ENCODE data around the gene CSPG4. TPM values are rescaled to one million over a fixed set of nuclear protein-coding genes. Genes with fewer than 3 reads are reported as not detected.

The CSPG4 gene
- total and polyA plus RNA-seq, 2 donors (not counting 3 experiments of a cell fraction or from before 2014, with no cell fraction given) = not detected

GRCh38 chr15:75669879-75670212, 42.8 kb downstream of the CSPG4 start:
- Histone ChIP-seq H3K79me2 (ENCODE audit: control insufficient read depth, insufficient read depth, low read length) (no peaks in the 10 kb centered on the region), H3K9me1 (replicated peaks; ENCODE audit: control insufficient read depth, extremely low read depth, insufficient read depth, low read length) (no peaks in the 10 kb centered on the region), H3K4me1 (ENCODE audit: control insufficient read depth, extremely low read depth, insufficient read depth, low read length) (peaks cover 10% of the 10 kb centered on the region), H2AFZ (ENCODE audit: low read depth, low read length) (no peak overlapping the region), H3K4me3 (replicated peaks in 1 of 3; ENCODE audit: insufficient read depth in 1 of 3, low read depth in 1 of 3, low read length in 3 of 3) (no peak overlapping the region), H3K9me3 (replicated peaks; ENCODE audit: control insufficient read depth, insufficient read depth, low read length) (no peaks in the 10 kb centered on the region), H3K4me2 (ENCODE audit: insufficient read depth, low read length) (no peak overlapping the region), H3K27ac (ENCODE audit: insufficient read depth, low read depth, low read length) (no peak overlapping the region), H3K27me3 (ENCODE audit: control insufficient read depth in 2 of 2, insufficient read depth in 2 of 2, low read length in 2 of 2) (no peaks in the 10 kb centered on the region), H3K9ac (replicated peaks; ENCODE audit: extremely low read depth, insufficient read depth, low read length) (no peak overlapping the region), H3K36me3 (ENCODE audit: control insufficient read depth in 2 of 2, extremely low read depth in 1 of 2, insufficient read depth in 2 of 2, low read length in 2 of 2) (no peaks in the 10 kb centered on the region), H4K20me1 (replicated peaks; ENCODE audit: control insufficient read depth, extremely low read depth, insufficient read depth, low read length) (no peaks in the 10 kb centered on the region)
- BruUV-seq (replicated peaks) = no TSS peak
- FAIRE-seq (no peak), DNase-seq (ENCODE audit: low read depth, low spot score) (no peak)
- dilution Hi-C loops (cut with MboI; ENCODE audit: extremely low pct_ligation_motif_present, low sequenced_read_pairs) = no loop called here
- CTCF ChIA-PET = interaction anchor here (1.6 to 2.7 kb wide), 2 partner anchors 9 to 31 kb away, joined by 4 to 9 read pairs; no protein-coding TSS in a partner anchor
- TF ChIP-seq EZH2 (IDR thresholded peaks at IDR 0.05; ENCODE audit: borderline replicate concordance, low read depth, low read length, severe bottlenecking) (no peak), FOS (IDR thresholded peaks at IDR 0.05; ENCODE audit: borderline replicate concordance, insufficient read depth, low read length) (no peak), POLR2AphosphoS5 (IDR thresholded peaks at IDR 0.05; ENCODE audit: insufficient read depth, low read depth, low read length) (no peak), CTCF (IDR thresholded peaks at IDR 0.05; ENCODE audit: extremely low read depth in 1 of 2, insufficient read depth in 1 of 2, low read depth in 1 of 2, low read length in 2 of 2) (no peak), JUN (IDR thresholded peaks at IDR 0.05; ENCODE audit: borderline replicate concordance, insufficient read depth, insufficient read length, low read depth) (no peak)
- POLR2A ChIA-PET = interaction anchor here (0.7 kb wide), 1 partner anchor 123 kb away, joined by 3 read pairs; no protein-coding TSS in a partner anchor
- intact Hi-C loops (cut with micrococcal nuclease) = no loop called here
